HG03060 (cell line): ENCODE measurements around the gene HMG20B.
"Not testable (repeated sequence)": the region's sequence is repeated elsewhere in the genome, so short reads cannot be mapped to it uniquely, and the experiment has no call there.

Experiments
- ATAC-seq: cut with Tn5 transposase; IDR thresholded peaks from one replicate; pipeline ENCODE4 v1.9.1; 2021; ENCODE audit warnings: low read depth, moderate number of reproducible peaks; ENCODE audit not compliant: unreplicated experiment

HMG20B gene

GRCh38 chr19:3554254-3555083 is 18.3 kb upstream of the HMG20B start:
- ATAC-seq = no peak

GRCh38 chr19:3555653-3556422 is 16.9 kb upstream of the HMG20B start:
- no peak for ATAC-seq

- no peak for ATAC-seq
Measured at GRCh38 chr19:3556423-3556977, 16.2 kb upstream of the HMG20B start.

GRCh38 chr19:3556978-3557460 is 15.7 kb upstream of the HMG20B start:
- ATAC-seq = peak; percentile 15

GRCh38 chr19:3557461-3558248 is 15.1 kb upstream of the HMG20B start, which contains the start of gene MFSD12:
Gene MFSD12 (minus strand): TSS chr19:3557586. CDS start chr19:3557403, 183 bp downstream.
- peak; percentile 58 for ATAC-seq

GRCh38 chr19:3563709-3564524 is 8.8 kb upstream of the HMG20B start:
- ATAC-seq = no peak

- no peak for ATAC-seq
Measured at GRCh38 chr19:3565139-3565538, 7.6 kb upstream of the HMG20B start.

GRCh38 chr19:3570042-3570441 is 2.7 kb upstream of the HMG20B start:
- ATAC-seq = not testable (repeated sequence)

GRCh38 chr19:3570606-3571011 is 2.1 kb upstream of the HMG20B start:
- no peak for ATAC-seq

- ATAC-seq = peak; percentile 78
Measured at GRCh38 chr19:3572132-3572854, 451 bp upstream of the HMG20B start.

- ATAC-seq = no peak
Measured at GRCh38 chr19:3573162-3573857, 566 bp downstream of the HMG20B start.

- ATAC-seq = no peak
Measured at GRCh38 chr19:3573858-3574637, 1.3 kb downstream of the HMG20B start.

- no peak for ATAC-seq
Measured at GRCh38 chr19:3575260-3575741, 2.6 kb downstream of the HMG20B start.

- no peak for ATAC-seq
Measured at GRCh38 chr19:3575949-3576673, 3.4 kb downstream of the HMG20B start.

GRCh38 chr19:3576696-3577443 is 4.1 kb downstream of the HMG20B start:
- no peak for ATAC-seq

GRCh38 chr19:3577723-3578344 is 5.1 kb downstream of the HMG20B start:
- no peak for ATAC-seq
